CD4-positive, alpha-beta T cell (primary cell): ENCODE measurements around the gene VPS37D. TPM values are rescaled to one million over a fixed set of nuclear protein-coding genes. Genes with fewer than 3 reads are reported as not detected.

Experiments
- ATAC-seq: fragments of 200-7000 bp; cut with Tn5 transposase; one replicate; pipeline ENCODE4 v1.10.0; 2022; ENCODE audit warnings: mild to moderate bottlenecking; ENCODE audit not compliant: poor library complexity
- CTCF ChIA-PET: fragments of 350-600 bp; sonication (Branson Sonifier 250); formaldehyde crosslinking; loops from one replicate; lab custom pipeline; 2021; ENCODE audit warnings: antibody characterized with exemption, inconsistent platforms; lab: Charles Lee
- POLR2A ChIA-PET: fragments of 350-600 bp; sonication (Branson Sonifier 250); formaldehyde crosslinking; loops from one replicate; lab custom pipeline; 2021; ENCODE audit warnings: antibody characterized with exemption, inconsistent platforms; lab: Charles Lee
- DNase-seq, 14 experiments: peaks; one replicate each; pipeline ENCODE4 v3.0.0-alpha.2; 2013 to 2020; ENCODE audit warnings: mixed read lengths in 2 of 14
- H3K27ac ChIP-seq, 2 donors: one replicate each; pipeline versions ENCODE4 v1.5.1 to v1.7.0; 2013; ENCODE audit warnings: low read length in 2 of 2, low read depth in 1 of 2, mild to moderate bottlenecking in 1 of 2
- H3K27me3 ChIP-seq, 2 experiments: 1 replicate in 1 of 2; 2 replicates in 1 of 2; pipeline versions ENCODE4 v1.6.1 to v1.7.0; 2013; ENCODE audit warnings: low read length in 2 of 2, control low read depth in 1 of 2, mild to moderate bottlenecking in 1 of 2, moderate library complexity in 1 of 2; ENCODE audit not compliant: insufficient read depth in 2 of 2, control insufficient read depth in 1 of 2
- H3K36me3 ChIP-seq: one replicate; pipeline ENCODE4 v1.6.1; 2013; ENCODE audit warnings: low read length, control low read depth; ENCODE audit not compliant: insufficient read depth
- H3K4me1 ChIP-seq: one replicate; pipeline ENCODE4 v1.6.1; 2013; ENCODE audit warnings: low read length, control low read depth; ENCODE audit not compliant: insufficient read depth
- H3K4me3 ChIP-seq: one replicate; pipeline ENCODE4 v1.5.1; 2013; ENCODE audit warnings: mild to moderate bottlenecking, low read length, moderate library complexity
- H3K9me3 ChIP-seq, 2 experiments: 1 replicate in 1 of 2; 2 replicates in 1 of 2; pipeline versions ENCODE4 v1.6.1 to v1.7.0; 2013; ENCODE audit warnings: low read length in 2 of 2, mild to moderate bottlenecking in 2 of 2, control low read depth in 1 of 2, moderate library complexity in 1 of 2; ENCODE audit not compliant: control insufficient read depth in 1 of 2, insufficient read depth in 1 of 2
- H3K27ac Mint-ChIP-seq: one replicate; pipeline ENCODE4 v1.8.0; 2020; ENCODE audit warnings: mixed read lengths
- H3K27me3 Mint-ChIP-seq: one replicate; pipeline ENCODE4 v1.8.0; 2021; ENCODE audit warnings: mixed read lengths
- H3K36me3 Mint-ChIP-seq: one replicate; pipeline ENCODE4 v1.8.0; 2021; ENCODE audit warnings: low read depth, mixed read lengths
- H3K4me1 Mint-ChIP-seq: one replicate; pipeline ENCODE4 v1.8.0; 2021; ENCODE audit warnings: low read depth, mixed read lengths
- H3K4me3 Mint-ChIP-seq: one replicate; pipeline ENCODE4 v1.8.0; 2020; ENCODE audit warnings: mild to moderate bottlenecking, mixed read lengths
- H3K9me3 Mint-ChIP-seq: one replicate; pipeline ENCODE4 v1.8.0; 2020; ENCODE audit warnings: mixed read lengths
- intact Hi-C, 2 experiments: fragments of 100-400 bp; cut with DNase I in 1 of 2; cut with micrococcal nuclease in 1 of 2; formaldehyde crosslinking; loops; one replicate each; pipeline versions ENCODE4 v1.15.1 to v1.9.0; 2023 to 2025; cut with DNase I, micrococcal nuclease
- total RNA-seq, 174 experiments: library from RNA in 2 of 174; stranded (reverse) in 2 of 174; gene quantifications; one replicate each; pipeline ENCODE4 v1.2.3 and lab custom pipeline; 2021 to 2026
- TF ChIP-seq, protein P1 (sequence below): fragments of 200-600 bp; IDR thresholded peaks from one replicate; pipeline ENCODE4 v1.8.0; 2022; ENCODE audit warnings: antibody characterized with exemption, mild to moderate bottlenecking

The VPS37D gene
- total RNA-seq, 2 experiments from 2014 or later, result 0.81 to 0.96 TPM

DNA sequence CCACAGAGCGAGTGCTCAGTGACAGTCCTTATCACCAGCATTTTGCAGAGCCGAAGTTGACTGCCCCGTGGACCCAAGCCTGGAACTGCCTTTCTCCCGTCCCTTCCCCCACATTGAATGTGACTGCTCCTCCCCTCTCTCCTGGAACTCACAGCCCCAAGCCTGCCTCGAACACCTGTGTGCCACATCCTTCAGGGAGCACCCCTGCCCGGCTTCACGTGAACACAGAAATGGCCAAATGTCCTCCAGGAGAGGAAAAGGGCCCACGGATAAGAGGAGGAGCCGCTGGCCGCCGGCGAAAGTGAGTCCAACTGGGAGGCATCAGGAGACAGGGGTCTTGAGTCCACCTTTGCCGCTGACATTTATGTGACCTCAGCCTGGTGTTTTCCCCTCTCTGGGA is 35.6 kb downstream of the VPS37D start:
- no peaks in the 10 kb centered on the region for H3K9me3 ChIP-seq
- no peak overlapping the region for H3K4me3 ChIP-seq

DNA sequence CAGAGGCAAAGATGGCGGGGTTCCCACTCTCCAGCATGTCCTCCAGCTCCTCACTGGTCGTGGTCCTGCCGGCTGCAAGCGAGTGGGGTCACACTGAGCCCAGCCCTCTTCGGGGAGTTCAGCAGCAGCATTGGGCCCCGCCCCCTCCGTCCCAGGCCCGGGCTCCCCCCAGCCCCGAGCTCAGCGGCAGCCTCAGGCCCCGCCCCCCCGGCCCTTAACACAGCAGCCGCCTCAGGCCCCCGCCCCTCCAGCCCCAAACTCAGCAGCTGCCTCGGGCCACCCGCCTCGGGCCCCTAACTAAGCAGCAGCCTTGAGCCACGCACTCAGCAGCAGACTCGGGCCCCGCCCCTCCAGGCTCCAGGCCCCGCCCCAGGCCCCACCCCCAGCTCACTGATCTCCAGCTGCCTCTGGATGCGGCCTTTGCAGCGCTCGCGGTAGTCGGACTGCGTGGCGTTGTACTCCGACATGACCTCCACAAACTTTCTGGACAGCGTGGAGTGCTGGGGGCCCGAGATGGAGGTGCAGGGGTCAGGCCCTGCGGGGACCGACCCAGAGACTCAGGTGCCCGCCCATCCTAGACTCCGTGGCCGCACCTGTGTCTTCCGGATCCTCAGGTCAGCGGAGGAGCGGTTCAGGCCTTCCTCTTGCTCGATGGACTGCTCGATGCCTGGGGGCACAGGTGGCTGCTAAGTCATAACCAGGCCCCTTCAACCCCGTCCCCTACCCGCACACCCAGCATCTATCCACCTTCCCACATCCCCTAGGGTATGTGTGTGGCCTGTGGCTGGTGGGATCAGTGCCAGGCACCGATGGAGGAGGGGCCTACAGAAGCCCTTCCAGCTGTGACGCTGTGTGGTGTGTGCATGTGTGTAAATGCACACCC is 36.4 kb downstream of the VPS37D start:
- Mint-ChIP-seq H3K27ac (no peak overlapping the region), H3K36me3 (peaks cover 14% of the 10 kb centered on the region), H3K9me3 (no peaks in the 10 kb centered on the region), H3K4me1 (peaks cover 7% of the 10 kb centered on the region), H3K4me3 (no peak overlapping the region), H3K27me3 (no peaks in the 10 kb centered on the region)
- ChIA-PET CTCF (interaction anchor here (1.4 kb wide), 1 partner anchor 36 kb away, joined by 4 read pairs; the partner anchor contains the start of gene VPS37D), POLR2A (interaction anchor here (0.8 kb wide), 1 partner anchor 181 kb away, joined by 3 read pairs; the partner anchor contains the start of gene BAZ1B)
- Histone ChIP-seq H3K4me3 (no peak overlapping the region), H3K27ac (no peak overlapping the region), H3K4me1 (peaks cover 15% of the 10 kb centered on the region), H3K9me3 (no peaks in the 10 kb centered on the region), H3K36me3 (peaks cover 18% of the 10 kb centered on the region), H3K27me3 (no peaks in the 10 kb centered on the region)
- ATAC-seq, result peak; percentile 75
- TF ChIP-seq, protein P1, sequence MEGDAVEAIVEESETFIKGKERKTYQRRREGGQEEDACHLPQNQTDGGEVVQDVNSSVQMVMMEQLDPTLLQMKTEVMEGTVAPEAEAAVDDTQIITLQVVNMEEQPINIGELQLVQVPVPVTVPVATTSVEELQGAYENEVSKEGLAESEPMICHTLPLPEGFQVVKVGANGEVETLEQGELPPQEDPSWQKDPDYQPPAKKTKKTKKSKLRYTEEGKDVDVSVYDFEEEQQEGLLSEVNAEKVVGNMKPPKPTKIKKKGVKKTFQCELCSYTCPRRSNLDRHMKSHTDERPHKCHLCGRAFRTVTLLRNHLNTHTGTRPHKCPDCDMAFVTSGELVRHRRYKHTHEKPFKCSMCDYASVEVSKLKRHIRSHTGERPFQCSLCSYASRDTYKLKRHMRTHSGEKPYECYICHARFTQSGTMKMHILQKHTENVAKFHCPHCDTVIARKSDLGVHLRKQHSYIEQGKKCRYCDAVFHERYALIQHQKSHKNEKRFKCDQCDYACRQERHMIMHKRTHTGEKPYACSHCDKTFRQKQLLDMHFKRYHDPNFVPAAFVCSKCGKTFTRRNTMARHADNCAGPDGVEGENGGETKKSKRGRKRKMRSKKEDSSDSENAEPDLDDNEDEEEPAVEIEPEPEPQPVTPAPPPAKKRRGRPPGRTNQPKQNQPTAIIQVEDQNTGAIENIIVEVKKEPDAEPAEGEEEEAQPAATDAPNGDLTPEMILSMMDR, result no peak
- intact Hi-C loops, result no loop called here
- peak in 10 of 14 experiments; percentile 11 to 81 (median 40) for DNase-seq

More for the DNA sequence above, 35.6 kb downstream of the VPS37D start:
- intact Hi-C loops, result no loop called here
- Mint-ChIP-seq H3K27ac (no peak overlapping the region), H3K9me3 (no peaks in the 10 kb centered on the region), H3K4me3 (peak overlapping the region; percentile 62), H3K36me3 (peaks cover 22% of the 10 kb centered on the region), H3K27me3 (no peaks in the 10 kb centered on the region), H3K4me1 (peaks cover 7% of the 10 kb centered on the region)
- POLR2A ChIA-PET, result no interaction called here
- TF ChIP-seq, protein P1, result no peak
- no peak for DNase-seq
- Histone ChIP-seq H3K27me3 (no peaks in the 10 kb centered on the region), H3K36me3 (peaks cover 23% of the 10 kb centered on the region), H3K27ac (no peak overlapping the region), H3K4me1 (peaks cover 15% of the 10 kb centered on the region)
- no peak for ATAC-seq
- CTCF ChIA-PET, result interaction anchor here (1.4 kb wide), 1 partner anchor 35 kb away, joined by 4 read pairs; the partner anchor contains the start of gene VPS37D

DNA sequence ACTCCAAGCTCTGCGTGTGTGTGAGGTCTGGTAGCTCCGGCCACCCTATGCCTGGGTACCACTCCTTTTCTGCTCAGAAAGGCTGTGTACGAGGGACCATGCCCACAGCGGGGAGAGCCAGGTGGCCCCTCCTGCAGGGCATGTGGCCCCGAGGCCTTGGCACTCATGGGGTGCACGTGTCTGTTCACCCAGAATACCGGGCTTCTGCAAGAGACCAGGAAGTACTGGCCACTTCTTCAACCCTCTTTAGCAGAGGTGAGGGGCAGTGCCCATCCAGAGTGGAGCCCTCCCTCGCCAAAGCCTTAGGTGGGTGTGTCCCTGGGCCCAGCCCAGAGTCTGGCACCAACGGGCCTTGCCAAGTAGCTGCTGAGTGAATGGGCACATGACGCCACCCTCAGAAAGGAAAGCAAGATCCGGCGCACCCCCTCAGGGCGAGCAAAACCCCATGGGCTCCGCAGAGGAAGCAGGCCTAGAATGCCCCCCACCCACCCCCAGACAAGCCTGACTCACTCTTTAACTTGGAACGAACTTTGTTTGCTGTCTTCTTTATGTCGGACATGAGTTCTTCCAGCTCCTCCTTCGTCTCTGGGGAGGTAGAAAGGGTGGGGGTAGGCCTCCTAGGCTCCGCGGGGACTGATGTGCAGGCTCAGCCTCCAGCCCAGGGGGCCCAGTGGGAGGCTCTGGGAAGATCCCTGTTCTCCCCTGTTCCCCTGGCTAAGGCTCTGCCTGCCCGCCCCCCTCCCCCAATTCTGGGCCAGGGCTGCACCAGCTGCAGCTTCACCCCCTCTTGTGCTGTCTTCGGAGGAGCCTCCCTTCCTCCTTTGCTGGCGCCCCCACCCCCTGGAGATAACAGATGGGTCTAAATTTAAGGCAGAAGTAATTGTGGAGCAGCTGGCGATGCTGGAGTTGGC is 37.3 kb downstream of the VPS37D start:
- Mint-ChIP-seq H3K4me3 (no peak overlapping the region), H3K4me1 (peaks cover 7% of the 10 kb centered on the region), H3K27me3 (no peaks in the 10 kb centered on the region), H3K27ac (no peak overlapping the region), H3K36me3 (peaks cover 11% of the 10 kb centered on the region), H3K9me3 (no peaks in the 10 kb centered on the region)
- CTCF ChIA-PET, result interaction anchor here (0.9 to 1.4 kb wide), 2 partner anchors 37 to 97 kb away, joined by 3 to 4 read pairs; partner anchors contain the start of gene VPS37D
- POLR2A ChIA-PET, result interaction anchor here (0.8 kb wide), 1 partner anchor 182 kb away, joined by 3 read pairs; the partner anchor contains the start of gene BAZ1B
- H3K4me1 ChIP-seq, result peaks cover 15% of the 10 kb centered on the region
- peaks cover 9% of the 10 kb centered on the region for H3K36me3 ChIP-seq
- intact Hi-C loops, result no loop called here
- H3K27ac ChIP-seq, result no peak overlapping the region
- TF ChIP-seq, protein P1, result no peak
- H3K27me3 ChIP-seq, result no peaks in the 10 kb centered on the region
- no peak overlapping the region for H3K4me3 ChIP-seq
- ATAC-seq, result no peak
- DNase-seq, result no peak
- H3K9me3 ChIP-seq, result no peaks in the 10 kb centered on the region
